Measurements from ENCODE around the gene EN1.

The EN1 gene

GRCh38 chr2:118855451-118856279 lies 8.2 kb upstream of the EN1 start:
- peak; percentile 67 to 79 for DNase-seq

- DNase-seq: no peak
Measured at GRCh38 chr2:118854507-118855345, 7.3 kb upstream of the EN1 start.

GRCh38 chr2:118853651-118854291 lies 6.3 kb upstream of the EN1 start:
- no peak for DNase-seq

GRCh38 chr2:118853129-118853640 lies 5.7 kb upstream of the EN1 start:
- DNase-seq: no peak

- no peak for DNase-seq
Measured at GRCh38 chr2:118852605-118853128, 5.2 kb upstream of the EN1 start.

GRCh38 chr2:118851650-118852049 lies 4.2 kb upstream of the EN1 start:
- no peak for DNase-seq

GRCh38 chr2:118850901-118851415 lies 3.5 kb upstream of the EN1 start:
- DNase-seq: no peak

- DNase-seq: no peak
Measured at GRCh38 chr2:118850168-118850900, 2.9 kb upstream of the EN1 start.

GRCh38 chr2:118849226-118850167 lies 2.0 kb upstream of the EN1 start:
- DNase-seq: no peak

- no peak for DNase-seq
Measured at GRCh38 chr2:118848381-118849225, 1.2 kb upstream of the EN1 start.

- DNase-seq: no peak
Measured at GRCh38 chr2:118847762-118848172, 319 bp upstream of the EN1 start.

- DNase-seq: no peak
Measured at GRCh38 chr2:118846442-118846952, 951 bp downstream of the EN1 start.

- DNase-seq: no peak
Measured at GRCh38 chr2:118845522-118846441, 1.7 kb downstream of the EN1 start.

GRCh38 chr2:118845005-118845521 lies 2.4 kb downstream of the EN1 start:
- no peak for DNase-seq

- DNase-seq: no peak
Measured at GRCh38 chr2:118844261-118845004, 3.0 kb downstream of the EN1 start.

GRCh38 chr2:118843483-118844132 lies 3.8 kb downstream of the EN1 start:
- no peak for DNase-seq

Data from CD4-positive, alpha-beta T cell treated with Interferon alpha-2 for 1 hour (primary cell).